ENCODE data around the gene HSPG2.
"Not testable (repeated sequence)": the region's sequence is repeated elsewhere in the genome, so short reads cannot be mapped to it uniquely, and the experiment has no call there.

Gene HSPG2

GRCh38 chr1:21911205-21912001 lies 25.7 kb downstream of the HSPG2 start:
- no peak for DNase-seq

GRCh38 chr1:21910558-21911204 lies 26.4 kb downstream of the HSPG2 start:
- DNase-seq: no peak

GRCh38 chr1:21909787-21910503 lies 27.2 kb downstream of the HSPG2 start:
- DNase-seq: no peak

- DNase-seq: no peak
Measured at GRCh38 chr1:21909286-21909759, 27.8 kb downstream of the HSPG2 start.

- DNase-seq: not testable (repeated sequence)
Measured at GRCh38 chr1:21907737-21908534, 29.2 kb downstream of the HSPG2 start.

- no peak for DNase-seq
Measured at GRCh38 chr1:21907079-21907418, 30.1 kb downstream of the HSPG2 start.

- DNase-seq: no peak
Measured at GRCh38 chr1:21906173-21907078, 30.7 kb downstream of the HSPG2 start.

GRCh38 chr1:21904704-21905520 lies 32.2 kb downstream of the HSPG2 start:
- peak; percentile 99 for DNase-seq

- DNase-seq: no peak
Measured at GRCh38 chr1:21904454-21904703, 32.7 kb downstream of the HSPG2 start.

- no peak for DNase-seq
Measured at GRCh38 chr1:21903638-21904453, 33.3 kb downstream of the HSPG2 start.

GRCh38 chr1:21902026-21903012 lies 34.8 kb downstream of the HSPG2 start:
- no peak for DNase-seq

GRCh38 chr1:21901473-21901847 lies 35.6 kb downstream of the HSPG2 start:
- peak; percentile 17 for DNase-seq

- no peak for DNase-seq
Measured at GRCh38 chr1:21900766-21901472, 36.2 kb downstream of the HSPG2 start.

GRCh38 chr1:21899987-21900386 lies 37.1 kb downstream of the HSPG2 start:
- DNase-seq: no peak

GRCh38 chr1:21899267-21899810 lies 37.8 kb downstream of the HSPG2 start:
- no peak for DNase-seq

GRCh38 chr1:21898326-21899200 lies 38.5 kb downstream of the HSPG2 start:
- no peak for DNase-seq

GRCh38 chr1:21897844-21898243 lies 39.3 kb downstream of the HSPG2 start:
- no peak for DNase-seq

Data from NCI-H226 (cell line).